ENCODE data around the gene RABGAP1.

DNA sequence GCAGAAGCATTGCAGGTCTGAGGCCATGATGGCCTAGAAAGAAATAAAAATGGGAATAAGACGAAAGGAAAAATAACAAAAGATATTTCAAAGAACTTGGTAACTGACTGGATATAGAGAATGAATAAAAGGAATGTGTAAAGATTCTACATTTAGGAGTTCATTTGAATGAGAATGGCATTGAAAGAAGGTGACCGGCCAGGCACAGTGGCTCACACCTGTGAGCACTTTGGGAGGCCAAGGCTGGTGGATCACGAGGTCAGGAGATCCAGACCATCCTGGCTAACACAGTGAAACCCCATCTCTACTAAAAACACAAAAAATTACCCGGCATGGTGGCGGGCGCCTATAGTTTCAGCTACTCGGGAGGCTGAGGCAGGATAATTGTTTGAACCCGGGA, 18.1 kb upstream of the RABGAP1 start:
- TF ChIP-seq EZH2phosphoT487 (IDR thresholded peaks at IDR 0.05; ENCODE audit: unreplicated experiment) = no peak
- no peak for TF ChIP-seq CTCF (conservative IDR thresholded peaks at IDR 0.05; ENCODE audit: low read depth in 2 of 2)

All from GM23338 (cell line).